K562 (cell line): Measurements from ENCODE around the gene GSTA3. TPM values are rescaled to one million over a fixed set of nuclear protein-coding genes. Genes with fewer than 3 reads are reported as not detected.

Experiments used
- ATAC-seq: fragments of 200-7000 bp; cut with Tn5 transposase; 3 replicates; pipeline ENCODE4 v1.9.1; 2020; ENCODE audit warnings: moderate library complexity
- BruUV-seq: library from RNA; stranded (reverse); fragments of 400-500 nt; replicated peaks from 2 replicates; lab custom pipeline; 2021; lab: Mats Ljungman, UMichigan
- CTCF ChIA-PET: fragments of 300-600 bp; formaldehyde crosslinking; extraction: SDS; loops from one replicate; lab custom pipeline; 2021; ENCODE audit warnings: low intra/inter-chr PET ratio; lab: Yijun Ruan, JAX
- POLR2A ChIA-PET: fragments of 300-600, 350-650 bp; sonication (Branson Sonifier 250); formaldehyde crosslinking; extraction: SDS; loops from one replicate; lab custom pipeline; 2021; ENCODE audit warnings: antibody characterized with exemption, inconsistent platforms; lab: Yijun Ruan, JAX
- DNase-seq, 4 experiments: peaks; one replicate each; pipeline versions ENCODE4 v3.0.0 to v3.0.0-alpha.2; 2011 to 2018; ENCODE audit warnings: low spot score in 3 of 4, mixed read lengths in 3 of 4; ENCODE audit errors: extremely low read depth in 1 of 4
- FAIRE-seq: peaks from 2 replicates; lab custom pipeline; 2011; peaks lifted over from hg19 to GRCh38; lab: Jason Lieb, UNC
- H2AFZ ChIP-seq: 2 replicates; pipeline ENCODE4 v1.6.0; 2011; ENCODE audit warnings: low read depth, low read length, control low read depth, inconsistent platforms
- H3K27ac ChIP-seq: fragments of 200-600 bp; 3 replicates; pipeline ENCODE4 v1.8.0; 2011; ENCODE audit warnings: low read depth, mild to moderate bottlenecking, control low read depth, inconsistent platforms, low read length, moderate library complexity, mixed read lengths; ENCODE audit errors: extremely low read depth
- H3K27me3 ChIP-seq, 2 experiments: fragments of 300-600 bp in 1 of 2; 2 replicates in 1 of 2; 3 replicates in 1 of 2; pipeline versions ENCODE4 v1.6.0 to v1.8.0; 2011; ENCODE audit warnings: inconsistent platforms in 2 of 2, low read length in 2 of 2, mild to moderate bottlenecking in 1 of 2, mixed read lengths in 1 of 2, moderate library complexity in 1 of 2; ENCODE audit not compliant: control insufficient read depth in 2 of 2, insufficient read depth in 2 of 2
- H3K36me3 ChIP-seq: fragments of 300-600 bp; 3 replicates; pipeline ENCODE4 v1.8.0; 2011; ENCODE audit warnings: mild to moderate bottlenecking, low read length, inconsistent platforms; ENCODE audit not compliant: control insufficient read depth, insufficient read depth
- H3K4me1 ChIP-seq, 2 experiments: fragments of 200-600 bp in 1 of 2; replicated peaks in 1 of 2; 2 replicates in 1 of 2; 3 replicates in 1 of 2; pipeline versions ENCODE4 v1.5.1 to v1.8.0; 2011; ENCODE audit warnings: inconsistent platforms in 2 of 2, low read length in 2 of 2, mild to moderate bottlenecking in 1 of 2, mixed read lengths in 1 of 2, moderate library complexity in 1 of 2; ENCODE audit not compliant: control insufficient read depth in 2 of 2, insufficient read depth in 2 of 2
- H3K4me2 ChIP-seq: 2 replicates; pipeline ENCODE4 v1.6.1; 2011; ENCODE audit warnings: low read length, control low read depth, inconsistent platforms, mixed read lengths; ENCODE audit not compliant: insufficient read depth
- H3K4me3 ChIP-seq: fragments of 200-600 bp; sonication (generic), shearing (Covaris generic); 2 replicates; pipeline ENCODE4 v1.5.1; 2016; ENCODE audit warnings: control low read depth, inconsistent platforms
- H3K79me2 ChIP-seq: fragments of 200-600 bp; 3 replicates; pipeline ENCODE4 v1.8.0; 2011; ENCODE audit warnings: low read length, inconsistent platforms; ENCODE audit not compliant: control insufficient read depth, insufficient read depth
- H3K9ac ChIP-seq, 2 experiments: 2 replicates each; pipeline versions ENCODE4 v1.6.0 to v1.6.1; 2011; ENCODE audit warnings: low read depth in 2 of 2, low read length in 2 of 2, control low read depth in 1 of 2, inconsistent platforms in 1 of 2, mild to moderate bottlenecking in 1 of 2, mixed read lengths in 1 of 2; ENCODE audit not compliant: insufficient read depth in 1 of 2
- H3K9me1 ChIP-seq: one replicate; pipeline ENCODE4 v1.6.0; 2011; ENCODE audit warnings: inconsistent platforms, mild to moderate bottlenecking, low read length, moderate library complexity; ENCODE audit not compliant: control insufficient read depth, insufficient read depth
- H3K9me3 ChIP-seq: replicated peaks from 2 replicates; pipeline ENCODE4 v1.5.1; 2011; ENCODE audit warnings: low read depth, low read length, inconsistent platforms; ENCODE audit not compliant: control insufficient read depth, insufficient read depth
- H4K20me1 ChIP-seq: replicated peaks from 2 replicates; pipeline ENCODE4 v1.6.1; 2011; ENCODE audit warnings: low read length, inconsistent platforms, mixed read lengths; ENCODE audit not compliant: control insufficient read depth, insufficient read depth
- ASH1L ChIP-seq: fragments of 450-650 bp; IDR thresholded peaks from 2 replicates; pipeline ENCODE4 v1.6.1; 2018; ENCODE audit warnings: borderline replicate concordance, mild to moderate bottlenecking, low read depth; ENCODE audit not compliant: partially characterized antibody
- C11orf30 ChIP-seq: fragments of 450-650 bp; IDR thresholded peaks from 2 replicates; pipeline ENCODE4 v1.6.1; 2016; ENCODE audit warnings: low read depth, mild to moderate bottlenecking
- ELF4 ChIP-seq: fragments of 450-650 bp; formaldehyde crosslinking; IDR thresholded peaks from 2 replicates; pipeline ENCODE4 v1.4.0; 2022; ENCODE audit warnings: missing genetic modification characterization
- FOXK2 ChIP-seq, 2 experiments: fragments of 450-650 bp; IDR thresholded peaks in 1 of 2; conservative IDR thresholded peaks in 1 of 2; 2 replicates each; pipeline ENCODE4 v1.6.1; 2016; ENCODE audit warnings: low read depth in 2 of 2, mild to moderate bottlenecking in 1 of 2
- NR2F6 ChIP-seq: fragments of 450-650 bp; formaldehyde crosslinking; IDR thresholded peaks from 2 replicates; pipeline ENCODE4 v1.4.0; 2020; ENCODE audit warnings: mild to moderate bottlenecking
- RBBP5 ChIP-seq: fragments of 200-600 bp; sonication (generic); IDR thresholded peaks from 2 replicates; pipeline ENCODE4 v1.6.1; 2012; ENCODE audit warnings: borderline replicate concordance, mild to moderate bottlenecking, low read length, control low read depth, inconsistent platforms; ENCODE audit not compliant: insufficient read depth, poor library complexity, severe bottlenecking
- SRSF1 ChIP-seq: fragments of 200-400 bp; formaldehyde crosslinking; IDR thresholded peaks from 2 replicates; pipeline ENCODE4 v1.6.1; 2017; ENCODE audit warnings: mild to moderate bottlenecking, low read depth, low read length, moderate library complexity
- STAT5B ChIP-seq: fragments of 250-450 bp; sonication (Bioruptor Pico); IDR thresholded peaks from 2 replicates; pipeline ENCODE4 v1.8.0; 2021; ENCODE audit warnings: mild to moderate bottlenecking, inconsistent platforms
- THAP12 ChIP-seq: fragments of 250-450 bp; sonication (Bioruptor Pico); IDR thresholded peaks from 2 replicates; pipeline ENCODE4 v1.9.0; 2021; ENCODE audit warnings: mild to moderate bottlenecking, inconsistent platforms
- ZBTB2 ChIP-seq: fragments of 450-650 bp; IDR thresholded peaks from 2 replicates; pipeline ENCODE4 v1.6.1; 2016; ENCODE audit warnings: antibody characterized with exemption
- ZBTB49 ChIP-seq: sonication (generic); formaldehyde crosslinking; IDR thresholded peaks from 2 replicates; pipeline ENCODE4 v1.8.0; 2022; ENCODE audit warnings: missing genetic modification reagents, mild to moderate bottlenecking, borderline replicate concordance
- ZNF12 ChIP-seq: sonication (generic); formaldehyde crosslinking; IDR thresholded peaks from 2 replicates; pipeline ENCODE4 v1.4.0; 2020; ENCODE audit warnings: mild to moderate bottlenecking, missing genetic modification reagents
- ZNF24 ChIP-seq: fragments of 450-650 bp; IDR thresholded peaks from 2 replicates; pipeline ENCODE4 v1.6.1; 2016
- ZNF280A ChIP-seq: fragments of 450-650 bp; IDR thresholded peaks from 2 replicates; pipeline ENCODE4 v1.6.1; 2018; ENCODE audit warnings: mild to moderate bottlenecking, low read depth; ENCODE audit not compliant: partially characterized antibody
- WGBS: fragments of 100-300 bp; shearing (Covaris generic); methylation state at CpG from one replicate; pipeline ENCODE4 v1.1.6; 2016; ENCODE audit warnings: low coverage, mixed read lengths; ENCODE audit not compliant: insufficient coverage; ENCODE audit errors: missing lambda C conversion rate; 5-methylcytosine and 5-hydroxymethylcytosine counted together
- in situ Hi-C: fragments of 300-500 bp; cut with MboI; formaldehyde crosslinking; loops from 4 replicates; pipeline ENCODE4 v1.15.0; 2018; ENCODE audit warnings: inconsistent platforms, mixed read lengths
- intact Hi-C: fragments of 100-400 bp; cut with micrococcal nuclease; formaldehyde crosslinking; loops from 2 replicates; pipeline ENCODE4 v1.14.2; 2022
- polyA plus RNA-seq, 8 experiments: library from polyadenylated mRNA; depleted of rRNA in 4 of 8; stranded (reverse) in 5 of 8; unstranded in 3 of 8; fragments of >200 nt; fragmentation: Nextera tagmentation in 2 of 8; fragmentation: Illumina TruSeq in 1 of 8; extraction: Ambion mirVana in 2 of 8; extraction: Trizol in 1 of 8; gene quantifications; 2 replicates each; pipeline versions ENCODE4 v1.2.1 to v1.2.3, GENCODE V29; 2011 to 2014; ENCODE audit warnings: inconsistent platforms in 1 of 8, missing spikeins in 1 of 8
- total RNA-seq, 7 experiments: library from RNA; depleted of rRNA in 6 of 7; stranded (reverse); fragments of >200 nt in 6 of 7; fragmentation: Illumina TruSeq in 2 of 7; extraction: Trizol in 2 of 7; gene quantifications; 2 replicates each; pipeline versions ENCODE4 v1.2.1 to v1.2.3, GENCODE V29; 2011 to 2021; ENCODE audit warnings: low replicate concordance in 1 of 7

GSTA3 gene
- total and polyA plus RNA-seq, 9 of the 15 experiments (the other 6 are each of a cell fraction or from before 2014, with no cell fraction given) = not detected

- FAIRE-seq = no peak
These were observed 367 bp downstream of the GSTA3 start for GRCh38 chr6:52909131-52909530.

More at GRCh38 chr6:52909131-52909530, 367 bp downstream of the GSTA3 start:
- Histone ChIP-seq H3K9me3 (no peaks in the 10 kb centered on the region), H3K9me1 (no peaks in the 10 kb centered on the region), H2AFZ (no peak overlapping the region), H3K4me3 (no peak overlapping the region), H3K9ac (no peak overlapping the region), H3K4me1 (no peaks in the 10 kb centered on the region; a peak in 1 of 5 replicates), H3K4me2 (no peak overlapping the region), H3K27me3 (peaks cover 0 to 11% of the 10 kb centered on the region in 2 experiments; a peak in 3 of 5 replicates)
- no peak for ATAC-seq
- CTCF ChIA-PET = no interaction called here
- in situ Hi-C loops = no loop called here
- 0% methylated on average over 3 of the region's 3 CpGs for WGBS
- TF ChIP-seq FOXK2 (conservative IDR thresholded peaks at IDR 0.05 in 1 of 2, IDR thresholded peaks at IDR 0.05 in 1 of 2; ENCODE audit: low read depth in 2 of 2) (no peak), C11orf30 (no peak), THAP12 (CRISPR knock-in tag) (no peak), NR2F6 (no peak), ASH1L (no peak), ZBTB2 (no peak), RBBP5 (no peak), ELF4 (no peak), ZNF280A (no peak), STAT5B (CRISPR knock-in tag) (no peak), ZNF12 (CRISPR knock-in tag) (no peak), ZNF24 (no peak), ZBTB49 (CRISPR knock-in tag) (no peak), SRSF1 (no peak)
- TF ChIP-seq, all 486 proteins: peak for 0
- H3K79me2 ChIP-seq = no peaks in the 10 kb centered on the region
- intact Hi-C loops = no loop called here
- H3K27ac ChIP-seq = no peak overlapping the region
- BruUV-seq = no TSS peak
- POLR2A ChIA-PET = no interaction called here
- H4K20me1 ChIP-seq = no peaks in the 10 kb centered on the region
- no peak for DNase-seq
- no peaks in the 10 kb centered on the region for H3K36me3 ChIP-seq
